Adrenal gland (tissue), 5 donors: ENCODE results near the gene TMEM229A.

Source experiments
- CTCF ChIP-seq, 6 experiments: fragments of 450-650 bp in 4 of 6; fragments of 200-600 bp in 2 of 6; sonication (generic) in 1 of 6; IDR thresholded peaks; 1 replicate in 5 of 6; 2 replicates in 1 of 6; pipeline versions ENCODE4 v1.5.1 to v1.8.0; 2016 to 2021; ENCODE audit warnings: antibody characterized with exemption in 6 of 6, mild to moderate bottlenecking in 2 of 6, moderate library complexity in 1 of 6
- POLR2A ChIP-seq, 2 donors: fragments of 450-650 bp; IDR thresholded peaks; one replicate each; pipeline ENCODE4 v1.6.1; 2017; ENCODE audit warnings: antibody characterized with exemption in 2 of 2, mild to moderate bottlenecking in 2 of 2, moderate library complexity in 1 of 2
- donor health status: DM: no; HTN: no; CAD: no.

- no peak for TF ChIP-seq CTCF (IDR thresholded peaks at IDR 0.05)
- no peak for TF ChIP-seq POLR2A (IDR thresholded peaks at IDR 0.05)
These were observed 38.4 kb downstream of the TMEM229A start for GRCh38 chr7:123994449-123994848.
